GM19463 (cell line): ENCODE measurements around the gene ZNF48.

Experiments used
- ATAC-seq: cut with Tn5 transposase; IDR thresholded peaks from one replicate; pipeline ENCODE4 v1.9.1; 2021; ENCODE audit warnings: mild to moderate bottlenecking, moderate library complexity; ENCODE audit not compliant: unreplicated experiment

ZNF48 gene

GRCh38 chr16:30437511-30438046, 42.4 kb downstream of the ZNF48 start:
- no peak for ATAC-seq

GRCh38 chr16:30438835-30439234, 43.6 kb downstream of the ZNF48 start:
- no peak for ATAC-seq

- no peak for ATAC-seq
These were observed 44.6 kb downstream of the ZNF48 start for GRCh38 chr16:30439720-30440348.

GRCh38 chr16:30443631-30444030, 48.4 kb downstream of the ZNF48 start:
- ATAC-seq: no peak

DNA sequence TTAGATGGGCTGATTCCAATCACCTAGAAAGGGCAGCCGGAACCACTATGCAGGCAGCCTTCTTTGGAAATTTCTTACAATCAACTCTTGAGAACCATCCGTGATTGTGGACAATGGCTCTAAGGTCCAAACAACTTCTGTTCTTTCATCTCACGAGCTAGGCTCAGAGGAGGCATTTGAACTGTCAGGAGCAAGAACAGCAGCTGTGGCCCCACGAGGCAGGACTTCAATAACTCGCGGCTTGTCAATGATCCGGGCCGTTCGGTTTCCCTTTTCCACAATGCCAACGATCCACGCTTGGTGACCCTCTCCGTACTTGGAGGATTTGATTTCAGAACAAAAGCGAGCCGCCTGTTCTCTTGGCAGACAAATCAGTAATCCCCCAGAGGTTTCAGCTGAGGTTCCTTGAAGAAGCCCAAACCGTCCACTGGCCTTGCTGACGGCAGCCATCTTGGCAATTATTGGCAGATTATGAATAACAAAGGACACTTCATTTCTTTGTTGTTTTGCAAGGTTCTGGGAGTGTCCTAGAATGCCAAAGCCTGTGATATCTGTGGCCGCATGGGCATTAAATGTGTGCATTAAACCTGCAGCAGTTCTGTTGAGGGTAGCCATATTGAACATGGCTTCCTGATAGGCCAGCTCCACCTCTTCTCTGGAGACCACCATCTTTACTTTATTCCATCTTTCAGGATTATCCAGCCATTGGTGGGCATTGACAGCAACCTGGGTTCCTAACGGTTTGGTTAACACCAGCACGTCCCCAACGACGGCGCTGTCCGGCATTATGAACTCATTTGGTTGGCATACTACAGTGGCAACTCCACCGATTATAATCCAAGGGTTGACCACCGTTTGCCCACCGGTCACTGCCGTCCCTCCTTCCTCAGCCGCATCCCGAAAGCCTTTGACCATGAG, 49.3 kb downstream of the ZNF48 start:
- no peak for ATAC-seq

DNA sequence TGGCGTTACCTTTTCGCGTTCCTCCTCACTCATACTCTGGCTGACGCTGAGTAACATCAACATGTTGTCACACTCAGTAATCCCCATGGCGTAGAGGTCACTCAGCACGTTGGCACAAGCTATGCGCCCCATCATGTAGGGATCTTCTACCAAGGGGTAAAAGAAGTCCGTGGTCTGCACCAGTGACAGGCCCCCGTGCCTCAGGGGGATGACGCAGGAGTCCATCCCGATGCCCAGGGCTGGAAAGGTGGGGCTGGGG, 49.9 kb downstream of the ZNF48 start:
- ATAC-seq: peak; percentile 24

DNA sequence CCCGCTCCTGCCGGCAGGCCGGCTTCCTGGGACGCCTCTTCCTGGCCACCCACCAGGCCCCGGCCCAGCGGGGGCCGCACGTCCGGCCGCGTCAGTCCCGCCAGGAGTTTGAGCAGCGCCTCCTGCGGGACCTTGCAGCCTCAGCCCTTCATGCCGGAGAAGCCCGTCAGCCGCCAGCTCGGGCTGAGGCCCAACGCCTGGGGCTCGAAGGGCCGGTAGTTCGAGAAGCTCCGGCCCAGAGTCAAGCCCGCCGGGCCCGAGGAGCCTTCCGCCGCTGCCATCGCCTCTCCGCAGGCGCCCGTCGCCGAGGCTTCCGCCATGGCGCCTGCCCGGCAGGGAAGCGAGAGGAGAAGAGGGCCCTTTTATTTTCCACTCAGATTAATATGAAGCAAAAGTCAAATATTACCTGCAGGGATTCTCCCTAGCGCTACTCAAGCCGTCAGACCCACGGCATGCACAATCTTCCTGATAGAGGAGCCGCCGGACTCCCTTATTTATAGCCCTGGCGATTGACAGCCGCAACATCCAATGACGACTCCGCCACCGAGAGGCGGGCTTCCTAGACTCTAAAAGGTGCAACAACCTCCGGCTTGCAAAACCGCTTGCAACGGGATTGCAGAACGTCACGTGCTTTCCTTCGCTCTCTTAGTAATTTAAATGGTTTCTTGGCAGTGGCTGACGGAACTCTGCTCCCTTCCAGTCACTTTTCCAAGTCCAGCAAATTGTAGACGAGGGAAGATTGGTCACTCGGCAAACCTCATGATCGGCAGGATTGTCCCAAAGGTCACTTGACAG, 50.4 kb downstream of the ZNF48 start, which contains the start of gene SEPHS2:
SEPHS2 (minus strand) TSS at position 467 of the 795 bp plus-strand sequence; CDS start at position 320, 147 bp downstream.
- ATAC-seq: peak; percentile 81

DNA sequence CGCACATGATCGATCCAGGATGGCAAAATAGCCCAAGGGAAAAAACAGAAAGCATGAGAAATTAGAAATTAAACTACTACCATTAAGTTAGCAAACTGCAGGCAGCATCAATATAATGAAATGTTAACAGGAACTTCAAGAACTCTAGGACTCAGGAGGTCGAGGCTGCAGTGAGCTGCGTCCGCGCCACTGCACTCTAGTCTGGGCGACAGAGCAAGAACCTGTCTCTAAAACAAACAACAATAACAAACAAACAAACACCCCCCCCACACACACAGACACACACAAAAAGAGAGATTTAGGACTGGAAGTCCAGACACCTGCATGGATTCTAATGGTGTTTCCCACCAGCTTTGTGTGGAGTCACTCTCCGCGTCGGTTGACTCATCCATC, 51.0 kb downstream of the ZNF48 start:
- ATAC-seq: no peak

DNA sequence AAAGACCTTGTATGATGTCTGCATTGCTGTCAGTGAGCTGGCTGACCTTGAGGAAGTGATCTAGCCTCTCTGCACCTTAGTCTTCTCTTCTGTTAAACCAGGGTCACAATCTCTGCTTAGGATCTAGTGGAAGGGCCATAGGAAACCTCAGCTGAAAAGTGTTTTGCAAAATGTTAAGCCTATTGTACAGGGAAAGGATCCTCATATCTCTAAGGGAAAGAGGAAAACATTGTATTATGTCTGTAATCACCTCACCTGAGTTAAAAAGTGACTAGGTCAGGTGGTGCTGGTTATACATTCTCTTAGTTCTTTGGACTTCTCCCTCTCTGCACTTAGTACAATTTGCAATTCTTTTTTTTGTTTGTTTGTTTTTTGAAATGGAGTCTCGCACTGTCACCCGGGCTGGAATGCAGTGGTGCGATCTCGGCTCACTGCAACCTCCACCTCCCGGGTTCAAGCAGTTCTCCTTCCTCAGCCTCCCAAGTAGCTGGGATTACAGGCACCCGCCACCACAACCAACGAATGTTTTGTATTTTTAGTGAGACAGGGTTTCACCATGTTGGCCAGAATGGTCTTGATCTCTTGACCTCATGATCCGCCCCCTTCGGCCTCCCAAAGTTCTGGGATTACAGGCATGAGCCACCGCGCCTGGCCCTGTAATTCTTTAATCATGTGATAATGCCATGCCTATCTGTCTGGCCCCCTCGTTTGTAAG, 52.4 kb downstream of the ZNF48 start:
- no peak for ATAC-seq

GRCh38 chr16:30449116-30449435, 53.9 kb downstream of the ZNF48 start:
- ATAC-seq: no peak
